Kidney epithelial cell (primary cell): ENCODE results near the gene JOSD1. TPM values are rescaled to one million over a fixed set of nuclear protein-coding genes. Genes with fewer than 3 reads are reported as not detected.

ENCODE experiments used
- DNase-seq: peaks from one replicate; pipeline ENCODE4 v3.0.0-alpha.2; 2010; ENCODE audit warnings: low read depth
- H3K27me3 ChIP-seq: 2 replicates; pipeline ENCODE4 v1.6.0; 2011; ENCODE audit warnings: low read length; ENCODE audit not compliant: control insufficient read depth, insufficient read depth
- H3K36me3 ChIP-seq: 2 replicates; pipeline ENCODE4 v1.5.1; 2011; ENCODE audit warnings: low read length; ENCODE audit not compliant: control insufficient read depth, insufficient read depth
- H3K4me3 ChIP-seq: 2 replicates; pipeline ENCODE4 v1.5.1; 2011; ENCODE audit warnings: low read depth, mild to moderate bottlenecking, control low read depth, low read length
- total RNA-seq: library from RNA; depleted of rRNA; stranded (reverse); fragments of >200 nt; gene quantifications from 2 replicates; pipeline ENCODE4 v1.2.3, GENCODE V29; 2015
- TF ChIP-seq, protein P1 (sequence below): IDR thresholded peaks from 2 replicates; pipeline ENCODE4 v1.5.1; 2011; ENCODE audit warnings: mild to moderate bottlenecking, moderate library complexity, low read length, control low read depth, inconsistent platforms; ENCODE audit not compliant: insufficient read depth, poor library complexity, severe bottlenecking

Gene JOSD1
- total RNA-seq, 1 donor from 2014 or later = 97.3 TPM

DNA sequence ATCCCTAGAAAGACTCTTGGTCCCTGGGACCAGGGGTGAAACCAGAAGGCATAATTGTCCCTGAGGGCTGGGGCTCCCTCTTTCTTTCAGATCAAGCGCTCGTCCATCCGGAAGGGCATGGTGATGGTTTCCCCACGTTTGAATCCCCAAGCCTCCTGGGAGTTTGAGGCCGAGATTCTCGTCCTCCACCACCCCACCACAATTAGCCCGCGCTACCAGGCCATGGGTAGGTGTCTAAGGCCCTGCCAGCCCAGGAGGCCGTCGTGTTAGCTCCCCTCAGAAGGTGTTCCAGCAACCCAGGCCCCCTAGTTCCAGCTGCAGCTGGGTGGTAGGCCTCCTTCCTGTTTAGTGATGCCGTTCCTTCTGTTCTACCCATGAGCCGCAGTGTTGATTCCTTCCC lies 26.4 kb upstream of the JOSD1 start:
- no peak for DNase-seq
- Histone ChIP-seq H3K4me3 (no peak overlapping the region), H3K27me3 (no peaks in the 10 kb centered on the region), H3K36me3 (peaks cover 10% of the 10 kb centered on the region)
- TF ChIP-seq, protein P1, sequence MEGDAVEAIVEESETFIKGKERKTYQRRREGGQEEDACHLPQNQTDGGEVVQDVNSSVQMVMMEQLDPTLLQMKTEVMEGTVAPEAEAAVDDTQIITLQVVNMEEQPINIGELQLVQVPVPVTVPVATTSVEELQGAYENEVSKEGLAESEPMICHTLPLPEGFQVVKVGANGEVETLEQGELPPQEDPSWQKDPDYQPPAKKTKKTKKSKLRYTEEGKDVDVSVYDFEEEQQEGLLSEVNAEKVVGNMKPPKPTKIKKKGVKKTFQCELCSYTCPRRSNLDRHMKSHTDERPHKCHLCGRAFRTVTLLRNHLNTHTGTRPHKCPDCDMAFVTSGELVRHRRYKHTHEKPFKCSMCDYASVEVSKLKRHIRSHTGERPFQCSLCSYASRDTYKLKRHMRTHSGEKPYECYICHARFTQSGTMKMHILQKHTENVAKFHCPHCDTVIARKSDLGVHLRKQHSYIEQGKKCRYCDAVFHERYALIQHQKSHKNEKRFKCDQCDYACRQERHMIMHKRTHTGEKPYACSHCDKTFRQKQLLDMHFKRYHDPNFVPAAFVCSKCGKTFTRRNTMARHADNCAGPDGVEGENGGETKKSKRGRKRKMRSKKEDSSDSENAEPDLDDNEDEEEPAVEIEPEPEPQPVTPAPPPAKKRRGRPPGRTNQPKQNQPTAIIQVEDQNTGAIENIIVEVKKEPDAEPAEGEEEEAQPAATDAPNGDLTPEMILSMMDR = no peak

DNA sequence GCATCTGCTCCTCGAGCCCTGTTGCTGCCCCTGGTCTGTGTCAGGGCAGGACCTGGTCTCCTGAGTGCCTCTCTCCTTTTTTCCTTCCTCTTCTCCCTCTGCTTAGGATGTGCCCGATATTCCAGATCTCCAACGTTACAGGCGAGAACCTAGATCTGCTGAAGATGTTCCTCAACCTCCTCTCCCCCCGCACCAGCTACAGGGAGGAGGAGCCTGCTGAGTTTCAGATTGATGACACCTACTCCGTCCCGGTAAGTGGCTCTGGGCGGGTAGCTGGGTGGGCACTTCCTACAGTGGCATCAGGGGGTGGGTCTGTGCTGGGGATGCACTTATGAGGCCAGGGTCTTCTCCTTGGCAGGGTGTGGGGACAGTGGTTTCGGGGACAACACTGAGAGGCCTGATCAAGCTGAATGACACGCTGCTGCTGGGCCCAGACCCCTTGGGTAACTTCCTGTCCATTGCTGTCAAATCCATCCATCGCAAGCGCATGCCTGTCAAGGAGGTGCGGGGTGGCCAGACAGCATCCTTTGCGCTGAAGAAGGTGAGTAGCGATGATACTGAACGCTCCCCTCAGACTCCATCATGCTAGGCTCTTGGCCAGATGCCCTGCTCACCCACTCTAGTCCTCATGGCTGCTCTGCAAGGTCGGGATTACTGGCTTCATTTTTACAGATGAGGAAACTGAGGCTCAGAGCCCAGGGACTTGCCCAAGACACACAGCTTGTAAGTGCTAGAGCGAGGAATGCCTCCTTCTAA lies 25.3 kb upstream of the JOSD1 start:
- TF ChIP-seq, protein P1 = no peak
- no peak for DNase-seq
- H3K36me3 ChIP-seq = peaks cover 10% of the 10 kb centered on the region
- no peaks in the 10 kb centered on the region for H3K27me3 ChIP-seq
- H3K4me3 ChIP-seq = no peak overlapping the region

DNA sequence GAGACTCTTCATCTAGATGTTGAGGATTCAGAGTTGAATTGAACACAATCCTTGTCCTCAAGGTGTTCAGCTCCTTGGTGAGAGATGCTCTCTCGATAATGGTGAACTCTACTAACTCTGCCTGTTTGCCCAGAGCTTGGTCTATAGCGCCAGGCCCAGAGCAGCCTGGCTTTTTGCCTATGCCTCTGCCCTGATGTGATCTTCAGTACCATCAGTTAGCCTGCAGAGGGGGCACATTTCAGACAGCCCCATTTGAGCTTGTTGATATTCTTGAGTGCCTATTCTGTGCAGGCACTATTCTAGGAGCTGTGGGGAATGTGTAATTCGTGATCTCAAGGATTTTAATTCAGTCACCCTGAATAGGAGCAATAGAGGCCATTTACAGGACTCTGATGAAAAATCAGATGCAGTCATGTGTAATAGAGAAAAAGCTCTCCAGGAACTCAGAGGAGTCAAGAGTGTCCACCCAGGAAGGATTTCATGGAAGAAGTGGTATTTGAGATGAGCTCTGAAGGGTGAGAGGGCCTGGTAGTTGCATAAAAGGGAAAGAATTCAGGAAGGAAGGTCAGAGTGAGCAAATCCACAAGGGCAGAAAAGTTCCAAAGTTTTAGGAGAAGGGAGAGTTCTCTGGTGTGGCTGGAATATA lies 24.3 kb upstream of the JOSD1 start:
- Histone ChIP-seq H3K4me3 (no peak overlapping the region), H3K27me3 (no peaks in the 10 kb centered on the region), H3K36me3 (peaks cover 9% of the 10 kb centered on the region)
- TF ChIP-seq, protein P1 = peak; percentile 59
- DNase-seq = no peak

DNA sequence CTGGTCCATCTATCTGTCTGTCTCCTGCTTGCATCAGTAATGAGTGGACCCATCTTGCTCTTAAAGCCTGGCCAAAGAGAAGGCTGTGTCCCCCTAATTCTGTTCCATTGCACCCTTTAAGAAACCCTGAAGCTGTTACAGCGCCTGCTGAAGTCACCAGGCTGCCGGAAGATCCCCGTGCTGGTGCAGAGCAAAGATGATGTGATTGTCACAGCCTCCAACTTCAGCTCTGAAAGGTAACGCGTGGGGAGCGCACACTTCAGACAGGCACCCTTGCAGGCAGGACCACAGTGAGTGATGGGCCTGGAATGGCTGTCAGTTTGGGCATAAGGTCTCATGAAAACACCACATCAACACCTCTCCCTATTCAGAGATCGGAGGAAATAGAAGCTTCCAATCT lies 23.4 kb upstream of the JOSD1 start:
- TF ChIP-seq, protein P1 = no peak
- DNase-seq = no peak
- Histone ChIP-seq H3K27me3 (no peaks in the 10 kb centered on the region), H3K4me3 (no peak overlapping the region), H3K36me3 (peaks cover 8% of the 10 kb centered on the region)

DNA sequence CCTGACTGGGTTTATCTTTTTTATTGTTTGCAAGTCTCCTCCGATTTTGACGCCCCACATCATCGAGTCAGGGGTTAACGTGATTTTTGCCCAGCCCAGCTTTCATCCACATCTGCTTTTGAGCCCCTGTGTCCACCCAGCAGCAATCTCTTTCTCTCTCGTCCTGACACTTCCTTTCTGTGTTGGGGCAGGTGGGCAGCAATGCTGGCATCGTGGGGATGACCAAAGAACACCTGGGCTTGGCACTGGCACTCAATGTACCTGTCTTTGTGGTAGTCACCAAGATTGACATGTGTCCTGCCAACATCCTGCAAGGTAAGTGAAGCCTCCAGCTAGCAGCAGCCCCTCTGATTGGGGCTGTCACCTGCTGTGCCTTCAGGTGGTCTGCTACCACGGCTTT lies 20.8 kb upstream of the JOSD1 start:
- no peaks in the 10 kb centered on the region for H3K27me3 ChIP-seq
- H3K36me3 ChIP-seq = peaks cover 5% of the 10 kb centered on the region
- no peak overlapping the region for H3K4me3 ChIP-seq
- DNase-seq = no peak
- TF ChIP-seq, protein P1 = no peak
